NCI-H460 (cell line): ENCODE measurements around the gene GABARAPL1. TPM values are rescaled to one million over a fixed set of nuclear protein-coding genes. Genes with fewer than 3 reads are reported as not detected.
A peak's percentile ranks its signal among the peaks of the same experiment; 100 is the strongest.
"Not testable (repeated sequence)": the region's sequence is repeated elsewhere in the genome, so short reads cannot be mapped to it uniquely, and the experiment has no call there.

Source experiments
- DNase-seq: peaks from one replicate; pipeline ENCODE4 v3.0.0-alpha.2; 2016; ENCODE audit warnings: low read depth; ENCODE audit errors: extremely low read depth
- polyA plus RNA-seq: library from polyadenylated mRNA; depleted of rRNA; stranded (reverse); fragments of >200 nt; gene quantifications from 2 replicates; pipeline ENCODE4 v1.2.3, GENCODE V29; 2014; cell fraction: nucleus; rRNA removed
- total RNA-seq: library from RNA; depleted of rRNA; stranded (reverse); fragments of >200 nt; shearing (Covaris generic); gene quantifications from 2 replicates; pipeline ENCODE4 v1.2.3, GENCODE V29; 2014; rRNA removed

The GABARAPL1 gene
- total RNA-seq, result 38.1 and 42.7 TPM in 2 replicates
- 19.5 and 37.0 TPM in 2 replicates for polyA plus RNA-seq

- DNase-seq, result peak; percentile 62
Measured at GRCh38 chr12:10212739-10213131, at the start of gene GABARAPL1. GABARAPL1 (plus strand) TSS chr12:10212877; CDS start chr12:10213130, 253 bp downstream.

- DNase-seq, result no peak
Measured at GRCh38 chr12:10163084-10163483, 49.6 kb upstream of the GABARAPL1 start.

- no peak for DNase-seq
Measured at GRCh38 chr12:10165421-10165820, 47.3 kb upstream of the GABARAPL1 start.

DNA sequence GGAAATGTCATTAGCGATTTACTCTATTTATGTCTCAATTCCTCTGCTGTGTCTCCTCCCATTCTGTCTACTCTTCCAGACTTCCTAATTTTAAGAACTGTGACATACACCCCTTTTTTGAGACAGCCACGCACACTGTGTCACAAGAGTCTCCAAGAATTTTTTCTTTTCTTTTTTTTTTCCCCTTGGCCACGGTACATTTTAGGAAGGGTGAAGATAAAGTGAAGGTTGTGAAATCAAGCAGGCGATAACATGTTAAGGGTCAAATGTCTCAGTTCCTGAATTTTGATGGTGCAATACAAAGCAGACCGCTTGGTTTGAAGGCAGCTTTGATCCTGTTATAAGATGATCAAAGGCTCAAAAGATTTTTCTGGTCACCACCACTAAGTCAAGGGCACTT is 45.1 kb upstream of the GABARAPL1 start:
- no peak for DNase-seq

- no peak for DNase-seq
Measured at GRCh38 chr12:10169104-10169503, 43.6 kb upstream of the GABARAPL1 start.

DNA sequence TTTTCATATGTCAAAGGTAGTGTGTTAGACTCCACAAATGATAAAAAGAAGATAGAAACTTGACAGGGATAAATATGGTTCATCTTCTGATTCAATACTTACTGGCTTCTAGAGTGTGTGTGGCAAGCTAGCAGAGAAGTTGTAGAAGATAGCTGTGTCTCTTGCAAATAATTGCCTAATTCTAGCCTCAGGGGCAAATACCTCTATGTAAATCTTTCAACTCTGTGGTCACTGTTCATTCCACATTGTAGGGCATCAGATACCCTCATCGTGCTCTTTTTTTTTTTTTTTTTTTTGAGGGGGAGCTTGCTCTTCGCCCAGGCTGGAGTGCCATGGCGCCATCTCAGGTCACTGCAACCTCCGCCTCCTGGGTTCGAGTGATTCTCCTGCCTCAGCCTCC is 42.5 kb upstream of the GABARAPL1 start:
- no peak for DNase-seq

GRCh38 chr12:10171973-10172728 is 40.5 kb upstream of the GABARAPL1 start, which contains the start of gene OLR1:
OLR1 (minus strand) TSS chr12:10172132; CDS start chr12:10172077, 55 bp downstream.
- no peak for DNase-seq

- DNase-seq, result no peak
Measured at GRCh38 chr12:10174986-10175614, 37.6 kb upstream of the GABARAPL1 start.

GRCh38 chr12:10175846-10176636 is 36.6 kb upstream of the GABARAPL1 start:
- DNase-seq, result no peak

- no peak for DNase-seq
Measured at GRCh38 chr12:10178821-10179220, 33.9 kb upstream of the GABARAPL1 start, which contains the start of gene TMEM52B. TMEM52B (plus strand) TSS chr12:10179032; CDS start chr12:10179575, 543 bp downstream.

GRCh38 chr12:10179776-10180181 is 32.9 kb upstream of the GABARAPL1 start:
- DNase-seq, result no peak

GRCh38 chr12:10182354-10183049 is 30.2 kb upstream of the GABARAPL1 start:
- DNase-seq, result no peak

DNA sequence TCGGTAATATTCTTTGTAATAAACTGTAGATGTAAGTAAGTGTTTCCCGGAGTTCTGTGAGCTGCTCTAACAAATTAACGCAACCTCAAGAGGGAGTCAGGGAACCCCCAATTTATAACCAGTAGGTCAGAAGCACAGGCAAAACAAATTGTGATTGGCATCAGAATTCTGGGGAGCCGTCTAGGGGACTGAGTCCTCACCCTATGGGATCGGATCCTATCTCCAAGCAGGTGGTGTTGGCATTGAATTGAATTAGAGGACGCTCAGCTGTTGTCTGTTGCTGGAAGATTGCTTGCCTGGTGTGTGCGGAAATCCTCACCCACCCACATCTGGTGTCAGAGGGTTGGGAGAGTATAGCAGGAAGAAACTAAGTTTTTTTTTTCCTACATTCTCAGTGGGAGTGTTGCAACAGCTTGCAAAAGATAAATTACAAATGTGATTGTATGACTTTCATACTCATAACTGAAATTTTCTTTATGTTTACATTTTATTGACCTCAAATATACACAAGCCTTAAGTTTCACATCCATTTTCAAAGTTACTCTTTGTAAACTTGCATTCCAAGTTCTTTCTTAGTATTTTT is 28.3 kb upstream of the GABARAPL1 start:
- DNase-seq, result no peak

DNA sequence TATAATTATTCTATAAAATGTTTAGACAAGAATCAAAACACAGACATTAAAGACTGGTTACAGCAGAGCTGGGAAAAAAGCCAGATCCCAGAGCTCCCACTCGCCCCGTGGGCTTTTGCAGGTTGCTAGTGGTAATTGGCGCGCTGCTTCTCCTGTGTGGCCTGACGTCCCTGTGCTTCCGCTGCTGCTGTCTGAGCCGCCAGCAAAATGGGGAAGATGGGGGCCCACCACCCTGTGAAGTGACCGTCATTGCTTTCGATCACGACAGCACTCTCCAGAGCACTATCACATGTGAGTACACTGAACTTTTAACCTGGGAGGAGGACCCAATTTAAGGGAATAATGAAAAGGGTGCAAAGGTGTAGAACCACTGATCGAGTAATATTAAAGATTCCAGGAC is 26.4 kb upstream of the GABARAPL1 start:
- no peak for DNase-seq

DNA sequence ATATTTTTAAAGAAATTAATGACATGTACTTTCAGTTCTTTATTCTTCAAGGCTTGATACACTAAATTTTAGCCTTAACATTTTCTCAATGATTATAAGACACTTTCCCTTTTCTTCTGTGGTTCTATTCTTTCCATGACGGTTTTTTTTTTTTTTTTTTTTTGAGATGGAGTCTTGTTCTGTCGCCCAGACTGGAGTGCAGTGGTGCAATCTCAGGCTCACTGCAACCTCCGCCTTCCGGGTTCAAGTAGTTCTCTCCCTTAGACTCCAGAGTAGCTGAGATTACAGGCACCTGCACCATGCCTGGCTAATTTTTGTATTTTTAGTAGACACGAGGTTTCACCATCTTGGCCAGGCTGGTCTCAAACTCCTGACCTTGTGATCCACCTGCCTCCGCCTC is 25.7 kb upstream of the GABARAPL1 start:
- DNase-seq, result not testable (repeated sequence)

- no peak for DNase-seq
Measured at GRCh38 chr12:10189653-10190052, 23.0 kb upstream of the GABARAPL1 start.

GRCh38 chr12:10190558-10191388 is 21.9 kb upstream of the GABARAPL1 start:
- DNase-seq, result peak; percentile 36

DNA sequence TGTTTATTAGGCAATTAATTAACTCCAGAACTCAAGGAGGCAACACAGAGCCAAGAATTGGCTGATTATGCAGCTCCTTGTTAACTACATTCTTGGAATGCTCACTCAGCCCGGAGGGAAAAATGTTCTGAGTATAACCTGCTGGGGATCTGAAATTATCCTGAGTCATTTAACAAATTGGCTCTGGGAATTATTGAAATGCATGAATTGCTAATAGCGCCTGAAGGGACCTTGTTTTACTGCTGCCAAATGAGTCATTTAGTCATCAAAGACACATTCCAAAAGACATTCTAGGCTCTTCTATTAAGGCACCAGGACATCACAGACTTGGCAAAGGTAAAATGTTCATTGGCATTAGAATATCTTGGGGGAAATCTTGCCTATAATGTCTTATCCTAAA is 20.8 kb upstream of the GABARAPL1 start:
- DNase-seq, result no peak

- no peak for DNase-seq
Measured at GRCh38 chr12:10194160-10194670, 18.5 kb upstream of the GABARAPL1 start.
